ENCODE data around the gene REM1.

GRCh38 chr20:31474097-31474436 is 1.0 kb upstream of the REM1 start:
- TF ChIP-seq CTCF (tag by site-specific recombination; IDR thresholded peaks at IDR 0.05) (no peak), WT1 (tag by site-specific recombination; IDR thresholded peaks at IDR 0.05) (no peak), MEIS1 (CRISPR knock-in tag; IDR thresholded peaks at IDR 0.05; ENCODE audit: borderline replicate concordance) (no peak), ZNF473 (tag by site-specific recombination; IDR thresholded peaks at IDR 0.05) (no peak), ZBTB11 (tag by site-specific recombination; conservative IDR thresholded peaks at IDR 0.05; ENCODE audit: low read depth) (no peak), YY1 (tag by site-specific recombination; IDR thresholded peaks at IDR 0.05) (no peak), ZSCAN30 (tag by site-specific recombination; IDR thresholded peaks at IDR 0.05) (no peak), ZNF214 (tag by site-specific recombination; IDR thresholded peaks at IDR 0.05; ENCODE audit: borderline replicate concordance) (no peak), ZNF664 (tag by site-specific recombination; IDR thresholded peaks at IDR 0.05) (no peak), ZNF24 (tag by site-specific recombination; IDR thresholded peaks at IDR 0.05) (no peak), ZNF747 (tag by site-specific recombination; IDR thresholded peaks at IDR 0.05) (no peak), ZNF785 (tag by site-specific recombination; IDR thresholded peaks at IDR 0.05) (no peak), ZNF549 (tag by site-specific recombination; IDR thresholded peaks at IDR 0.05) (no peak)
